GM12872 (cell line): Measurements from ENCODE around the gene C1orf105.

Source experiments
- TF ChIP-seq, protein P1 (sequence below): IDR thresholded peaks from 3 replicates; pipeline ENCODE4 v1.5.1; 2011; ENCODE audit warnings: low read depth, mild to moderate bottlenecking, low read length, moderate library complexity; ENCODE audit not compliant: insufficient read depth

The C1orf105 gene

DNA sequence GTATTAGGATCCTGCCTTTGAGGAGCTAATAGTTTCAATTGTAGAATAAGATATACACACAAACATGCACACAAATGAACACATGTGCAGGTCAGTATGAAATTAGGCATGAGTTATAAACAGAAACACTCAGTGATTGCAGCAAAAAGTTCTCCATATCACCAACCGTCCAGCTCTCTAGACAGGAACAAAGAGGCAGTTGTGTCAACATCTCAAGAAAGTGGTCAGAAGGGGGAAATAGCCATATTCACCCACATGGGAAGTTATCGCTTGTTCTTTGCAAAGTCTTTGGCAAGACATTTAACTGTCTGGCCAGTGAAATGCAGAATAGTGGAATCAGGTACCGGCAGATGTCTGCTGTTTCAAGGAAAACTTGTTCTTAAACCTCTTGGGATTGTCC, 52.8 kb downstream of the C1orf105 start:
- TF ChIP-seq, protein P1, sequence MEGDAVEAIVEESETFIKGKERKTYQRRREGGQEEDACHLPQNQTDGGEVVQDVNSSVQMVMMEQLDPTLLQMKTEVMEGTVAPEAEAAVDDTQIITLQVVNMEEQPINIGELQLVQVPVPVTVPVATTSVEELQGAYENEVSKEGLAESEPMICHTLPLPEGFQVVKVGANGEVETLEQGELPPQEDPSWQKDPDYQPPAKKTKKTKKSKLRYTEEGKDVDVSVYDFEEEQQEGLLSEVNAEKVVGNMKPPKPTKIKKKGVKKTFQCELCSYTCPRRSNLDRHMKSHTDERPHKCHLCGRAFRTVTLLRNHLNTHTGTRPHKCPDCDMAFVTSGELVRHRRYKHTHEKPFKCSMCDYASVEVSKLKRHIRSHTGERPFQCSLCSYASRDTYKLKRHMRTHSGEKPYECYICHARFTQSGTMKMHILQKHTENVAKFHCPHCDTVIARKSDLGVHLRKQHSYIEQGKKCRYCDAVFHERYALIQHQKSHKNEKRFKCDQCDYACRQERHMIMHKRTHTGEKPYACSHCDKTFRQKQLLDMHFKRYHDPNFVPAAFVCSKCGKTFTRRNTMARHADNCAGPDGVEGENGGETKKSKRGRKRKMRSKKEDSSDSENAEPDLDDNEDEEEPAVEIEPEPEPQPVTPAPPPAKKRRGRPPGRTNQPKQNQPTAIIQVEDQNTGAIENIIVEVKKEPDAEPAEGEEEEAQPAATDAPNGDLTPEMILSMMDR, result no peak

DNA sequence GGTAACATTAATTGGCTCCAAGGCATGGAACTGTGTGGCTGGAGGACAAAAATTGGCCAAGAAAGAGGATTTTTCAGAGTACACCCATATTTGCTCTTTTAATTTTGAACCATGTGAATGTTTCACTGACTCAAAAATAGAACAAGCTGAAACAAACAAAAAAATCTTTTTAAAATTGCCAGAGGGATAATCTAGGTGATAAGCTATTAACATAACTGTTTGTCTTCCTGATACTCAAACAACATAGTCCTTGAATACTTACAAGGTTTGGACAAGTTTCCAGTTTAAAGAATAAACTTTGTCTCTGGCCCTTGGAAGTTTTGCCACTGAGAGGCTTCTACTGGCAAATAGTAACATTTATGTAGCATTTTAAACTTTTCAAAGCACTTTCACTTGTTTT, 53.4 kb downstream of the C1orf105 start:
- TF ChIP-seq, protein P1, result no peak

DNA sequence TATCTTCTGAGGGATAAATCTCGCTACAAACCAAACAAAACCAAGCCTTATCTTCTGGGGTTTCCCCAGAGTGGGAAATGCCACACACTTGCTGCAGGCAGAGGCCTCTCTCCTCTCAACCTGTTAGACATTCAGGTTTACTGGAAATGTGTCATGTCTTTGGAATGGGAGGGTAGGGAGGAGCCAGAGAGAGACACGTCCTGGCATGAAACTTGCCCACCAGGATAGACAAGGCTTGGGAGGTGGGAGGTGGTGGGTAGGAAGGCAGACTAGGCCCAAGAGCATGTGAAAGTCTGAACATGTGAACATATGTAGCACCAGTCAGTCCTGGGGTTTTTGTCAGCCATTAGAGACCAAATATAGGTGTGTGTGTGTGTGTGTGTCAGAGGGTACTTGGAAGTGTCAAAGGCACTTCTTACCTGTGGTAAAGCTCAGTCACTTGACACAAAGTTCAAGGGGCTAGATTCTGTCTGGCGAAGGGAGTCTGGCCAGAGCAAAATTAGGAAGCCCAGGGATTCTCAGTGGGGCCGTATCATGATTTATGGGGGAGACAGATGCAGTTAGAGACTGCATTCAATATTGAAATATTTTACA, 55.8 kb downstream of the C1orf105 start:
- TF ChIP-seq, protein P1, result no peak

DNA sequence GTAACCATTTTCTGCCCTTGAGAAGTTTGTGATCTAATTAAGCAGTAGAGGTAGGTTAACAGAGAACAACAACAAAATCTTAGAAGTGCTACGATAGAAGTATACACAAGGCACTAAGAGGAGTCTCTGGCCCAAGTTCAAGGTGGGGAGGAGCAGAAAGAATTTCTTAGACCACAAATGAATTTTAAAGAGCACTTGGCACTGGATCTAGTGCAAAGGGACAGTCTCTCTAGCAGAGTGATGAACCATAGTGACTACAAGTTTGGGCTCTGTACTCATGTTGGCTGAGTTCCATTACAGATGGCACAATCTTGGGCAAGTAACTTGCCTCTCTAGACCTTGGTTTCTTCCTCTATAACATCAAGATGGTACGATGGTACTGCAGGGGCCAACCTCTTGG, 56.7 kb downstream of the C1orf105 start:
- TF ChIP-seq, protein P1, result no peak

DNA sequence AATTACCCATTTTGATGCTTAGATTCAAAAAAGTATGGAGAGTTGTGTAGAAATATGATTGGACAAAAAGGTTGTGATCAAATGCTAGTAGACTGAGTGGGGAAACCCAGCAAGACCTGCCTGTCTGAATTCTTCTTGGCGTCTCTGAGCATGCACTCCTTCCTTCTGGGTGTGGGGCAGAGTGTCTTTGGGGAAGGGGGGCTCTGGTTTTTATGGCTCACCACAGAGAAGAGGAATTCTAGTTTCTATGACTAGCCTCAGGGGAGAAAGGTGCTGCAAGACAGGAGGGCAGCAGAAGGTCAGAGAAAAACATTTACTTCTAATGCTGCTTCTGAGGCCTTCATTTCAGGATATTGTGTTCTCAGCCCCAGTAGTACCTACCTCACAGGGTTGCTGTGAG, 57.3 kb downstream of the C1orf105 start:
- TF ChIP-seq, protein P1, result no peak

DNA sequence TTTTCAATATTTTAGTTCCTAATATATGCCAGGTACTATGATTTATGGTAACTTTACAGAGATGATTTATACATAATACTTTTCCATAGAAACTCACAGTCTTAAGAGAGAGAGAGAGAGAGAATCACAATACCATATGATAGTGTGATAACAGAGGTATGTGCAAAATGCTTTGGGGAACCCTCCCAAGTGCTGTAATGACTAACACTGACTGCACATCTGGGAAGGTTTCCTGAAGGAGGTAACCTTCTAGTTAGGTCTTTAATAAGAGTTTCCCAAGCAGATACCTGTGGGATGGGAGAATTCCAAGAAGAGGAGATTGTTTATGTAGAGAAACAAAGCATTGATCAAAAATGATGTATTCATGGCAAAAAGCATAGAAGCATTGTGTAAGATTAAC, 58.0 kb downstream of the C1orf105 start:
- TF ChIP-seq, protein P1, result no peak

DNA sequence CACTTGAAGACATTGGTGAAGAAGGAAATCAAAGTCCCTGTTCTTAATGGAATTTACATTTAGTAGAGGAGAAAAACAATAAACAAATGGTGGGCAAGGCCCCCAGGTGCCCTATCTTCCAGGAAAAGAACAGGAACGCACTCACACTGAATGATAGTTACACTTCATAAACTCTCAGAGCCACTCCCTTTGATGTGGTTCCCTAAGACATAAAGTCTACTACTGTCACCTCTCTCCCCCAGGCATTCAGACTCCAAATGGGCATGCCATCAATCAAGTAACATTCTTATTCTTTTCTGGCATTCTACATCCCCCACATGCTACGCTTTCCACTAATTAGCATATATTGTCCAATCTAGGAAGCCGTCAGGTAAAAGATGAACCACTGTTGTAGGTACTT, 59.9 kb downstream of the C1orf105 start:
- TF ChIP-seq, protein P1, result no peak
